Stimulated activated CD4-positive, alpha-beta T cell treated with anti-CD3 and anti-CD28 coated beads, Interleukin-15, amount 100 ng/mL, for 48 hours (primary cell): ENCODE measurements around the gene CACNA2D3.

Experiments
- DNase-seq, 2 donors: peaks; one replicate each; pipeline ENCODE4 v3.0.0-alpha.2; 2020; ENCODE audit warnings: low read depth in 2 of 2

The CACNA2D3 gene

DNA sequence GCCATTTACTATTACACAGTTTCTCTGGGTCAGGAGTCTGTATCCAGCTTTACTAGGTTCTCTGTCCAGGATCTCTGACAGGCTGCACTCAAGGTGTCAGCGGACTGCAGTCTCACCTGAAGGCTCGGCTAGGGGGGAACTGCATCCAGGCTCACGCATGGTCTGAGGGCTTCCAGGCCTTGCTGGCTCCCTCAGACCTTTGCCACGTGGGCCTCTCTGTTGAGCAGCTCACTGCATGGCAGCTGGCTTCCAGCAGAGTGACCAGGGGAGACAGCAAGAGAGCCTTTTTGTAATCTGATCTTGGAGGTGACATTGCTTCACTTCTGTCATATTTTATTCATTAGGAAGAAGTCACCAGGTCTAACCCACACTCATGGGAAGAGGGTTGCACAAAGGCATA, 152.3 kb downstream of the CACNA2D3 start:
- DNase-seq = no peak

DNA sequence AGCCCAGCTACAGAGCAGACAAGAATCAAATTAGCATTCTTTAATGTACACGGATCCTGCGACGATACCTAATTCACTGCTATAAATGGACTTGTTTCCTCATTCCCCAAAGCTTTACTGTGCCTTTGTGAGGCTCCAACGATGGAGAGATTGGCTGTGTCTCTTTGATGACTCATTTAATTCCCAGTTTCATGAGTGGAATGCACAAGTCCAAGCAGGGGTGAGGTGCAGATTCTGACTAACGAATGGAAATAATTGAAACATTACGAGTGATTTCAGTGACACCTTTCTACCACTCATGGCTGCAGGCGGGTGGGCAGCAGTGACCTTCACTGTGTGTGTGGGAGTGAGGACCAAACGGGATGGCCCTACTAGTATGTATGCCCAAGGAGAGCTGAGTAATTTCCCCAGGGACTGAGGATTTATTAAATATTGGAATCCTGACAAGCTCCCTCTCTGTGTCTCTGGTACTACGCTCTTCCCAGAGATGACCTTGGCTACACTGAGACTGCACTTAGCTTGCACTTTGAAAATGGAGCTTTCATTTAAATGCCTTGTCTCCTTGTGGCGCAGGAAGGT, 156.7 kb downstream of the CACNA2D3 start:
- no peak for DNase-seq

DNA sequence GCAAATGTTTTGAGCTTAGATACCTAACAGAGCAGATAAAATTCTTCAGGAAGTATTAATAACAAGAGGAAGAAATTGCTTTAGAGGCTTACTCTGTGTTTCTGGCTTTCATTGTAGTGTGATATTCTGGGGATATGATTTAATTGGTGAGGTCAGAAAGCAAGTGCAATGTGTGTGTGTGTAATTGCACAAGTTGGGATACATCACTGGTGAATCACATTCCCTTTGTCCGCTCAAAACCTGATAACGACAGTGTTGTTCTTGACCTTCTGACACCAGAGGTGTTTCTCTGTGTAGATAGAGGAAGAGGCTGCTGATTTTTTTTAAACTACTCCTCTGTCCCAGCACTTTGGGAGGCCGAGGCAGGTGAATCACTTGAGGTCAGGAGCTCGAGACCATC, 161.1 kb downstream of the CACNA2D3 start:
- no peak for DNase-seq

DNA sequence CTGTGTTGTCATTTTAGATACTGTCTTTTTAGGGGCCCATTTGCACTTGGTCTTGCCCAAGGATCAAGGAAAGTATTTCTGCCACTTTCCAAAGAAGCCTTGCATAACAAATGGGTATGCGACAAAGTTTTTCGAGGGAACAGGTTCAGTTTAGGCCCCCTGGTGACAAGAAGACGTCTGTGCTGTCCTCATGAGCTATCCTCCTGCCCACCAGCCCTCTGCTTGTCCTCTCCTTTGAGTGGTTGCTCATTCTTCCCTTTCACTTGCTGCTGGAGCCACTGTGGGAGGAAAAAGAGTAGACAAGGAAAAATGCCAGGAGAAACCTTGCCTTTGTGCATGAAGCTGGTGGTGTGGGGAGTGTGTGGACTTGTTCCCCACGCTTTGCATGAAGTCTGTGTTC, 171.9 kb downstream of the CACNA2D3 start:
- DNase-seq = no peak

DNA sequence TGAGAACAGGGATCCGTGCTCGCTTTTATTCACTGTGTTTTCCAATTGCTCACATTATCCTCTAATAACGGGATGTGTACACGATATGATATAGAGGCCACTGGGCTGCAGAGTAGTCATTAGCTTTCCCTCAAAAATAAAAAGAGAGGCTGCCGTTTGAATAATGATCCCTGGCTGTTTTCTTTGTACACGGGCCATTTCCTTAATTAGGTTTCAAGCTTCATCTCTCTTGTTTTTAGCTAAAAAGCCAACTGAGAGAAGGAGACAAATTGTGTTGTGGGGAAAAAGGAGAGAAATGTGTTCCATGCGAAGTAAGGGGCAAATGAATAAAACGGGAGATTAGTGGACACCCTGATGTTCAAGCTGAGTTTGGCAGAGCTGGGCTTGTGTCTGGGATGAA, 174.2 kb downstream of the CACNA2D3 start:
- no peak for DNase-seq

DNA sequence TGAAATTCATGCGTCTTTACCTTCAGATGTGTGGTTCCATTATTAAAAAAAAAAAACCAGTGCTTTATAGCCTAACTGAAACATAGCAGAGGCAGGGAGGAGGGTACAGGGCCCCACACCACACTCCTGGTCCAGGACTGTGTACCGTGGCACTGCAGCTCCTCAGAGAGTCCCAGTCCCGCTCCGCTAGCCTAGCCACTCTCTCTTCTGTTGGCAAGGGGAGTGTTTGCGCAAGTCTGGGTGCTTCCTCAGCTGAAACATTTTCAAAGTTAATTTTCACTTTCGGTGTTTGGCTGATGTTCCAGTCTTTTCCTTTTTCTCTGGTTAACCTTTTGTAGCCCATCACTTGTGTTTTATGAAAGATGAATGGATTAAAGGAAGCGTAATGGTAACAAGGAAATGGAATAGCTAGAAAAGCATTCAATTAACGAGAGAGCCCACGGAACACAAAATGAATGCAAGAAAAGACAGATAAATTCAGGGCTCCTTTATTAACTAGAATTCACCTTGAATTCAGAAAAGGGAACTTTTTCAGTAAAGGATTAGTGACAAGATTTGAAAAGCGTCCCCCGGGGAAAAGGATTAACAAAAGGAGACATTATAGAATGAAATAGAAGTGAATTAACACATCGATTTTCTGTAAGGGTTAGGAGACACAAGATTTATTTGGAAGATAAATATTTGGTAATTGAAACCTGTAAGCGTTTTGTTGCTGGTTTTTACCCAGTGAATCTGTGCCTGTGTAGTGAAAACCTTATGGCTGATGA, 177.0 kb downstream of the CACNA2D3 start:
- no peak for DNase-seq

DNA sequence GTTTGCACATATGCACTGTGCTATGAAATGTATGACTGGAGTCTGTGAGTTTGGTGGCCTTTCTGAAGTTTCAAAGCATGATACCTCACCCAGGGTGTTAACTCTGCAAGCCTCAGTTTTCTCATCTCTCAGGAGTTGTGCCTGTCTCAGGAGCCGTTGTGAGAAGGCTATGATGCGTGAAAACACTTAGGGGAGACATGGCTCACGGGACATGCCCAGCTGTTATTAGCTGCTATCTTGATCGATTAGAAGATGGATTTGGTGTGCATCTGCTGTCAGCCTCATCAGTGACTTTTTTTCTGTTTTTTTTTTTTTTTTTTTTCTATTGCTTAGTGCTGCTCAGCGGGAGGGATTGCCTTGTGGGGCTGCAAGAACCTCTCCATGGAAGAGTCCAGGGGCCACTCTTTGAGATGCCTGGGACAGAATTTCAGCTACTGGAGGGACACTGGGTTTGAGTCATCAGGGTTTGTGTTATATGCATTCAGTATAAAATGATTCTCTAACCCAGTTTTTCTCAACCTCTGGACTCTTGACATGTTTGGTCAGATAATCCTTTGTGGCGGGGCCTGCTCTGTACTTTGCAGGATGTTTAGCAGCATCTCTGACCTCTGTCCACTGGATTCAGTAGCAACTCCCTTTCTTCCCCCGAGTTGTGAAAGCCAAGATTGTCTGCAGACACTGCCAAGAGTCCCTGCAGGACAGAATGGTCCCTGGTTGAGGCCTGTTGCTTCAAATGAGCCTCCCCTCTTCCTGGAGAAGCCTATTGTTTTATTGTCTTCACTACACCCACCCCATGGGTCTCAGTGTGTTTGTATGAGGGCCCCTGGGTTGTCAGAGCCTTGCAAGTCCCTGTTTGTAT, 181.4 kb downstream of the CACNA2D3 start:
- DNase-seq = no peak

DNA sequence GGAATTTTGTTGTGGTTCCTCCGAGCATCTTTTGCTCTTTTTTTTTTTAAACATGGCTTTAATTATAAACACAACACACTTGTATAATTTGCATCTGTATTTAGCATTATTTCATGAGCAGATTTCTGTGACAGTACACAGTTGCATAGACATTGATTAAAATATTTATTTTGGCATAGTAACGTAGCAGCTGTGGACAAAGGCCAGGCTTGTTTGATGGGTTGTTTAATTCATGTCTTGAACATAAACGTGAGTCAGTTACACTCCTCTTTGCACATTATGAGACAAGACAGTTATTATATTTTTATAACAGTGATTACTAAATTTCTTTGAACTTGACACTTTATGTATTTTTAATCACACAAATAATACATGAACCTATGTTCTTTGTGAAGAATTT, 182.5 kb downstream of the CACNA2D3 start:
- no peak for DNase-seq

DNA sequence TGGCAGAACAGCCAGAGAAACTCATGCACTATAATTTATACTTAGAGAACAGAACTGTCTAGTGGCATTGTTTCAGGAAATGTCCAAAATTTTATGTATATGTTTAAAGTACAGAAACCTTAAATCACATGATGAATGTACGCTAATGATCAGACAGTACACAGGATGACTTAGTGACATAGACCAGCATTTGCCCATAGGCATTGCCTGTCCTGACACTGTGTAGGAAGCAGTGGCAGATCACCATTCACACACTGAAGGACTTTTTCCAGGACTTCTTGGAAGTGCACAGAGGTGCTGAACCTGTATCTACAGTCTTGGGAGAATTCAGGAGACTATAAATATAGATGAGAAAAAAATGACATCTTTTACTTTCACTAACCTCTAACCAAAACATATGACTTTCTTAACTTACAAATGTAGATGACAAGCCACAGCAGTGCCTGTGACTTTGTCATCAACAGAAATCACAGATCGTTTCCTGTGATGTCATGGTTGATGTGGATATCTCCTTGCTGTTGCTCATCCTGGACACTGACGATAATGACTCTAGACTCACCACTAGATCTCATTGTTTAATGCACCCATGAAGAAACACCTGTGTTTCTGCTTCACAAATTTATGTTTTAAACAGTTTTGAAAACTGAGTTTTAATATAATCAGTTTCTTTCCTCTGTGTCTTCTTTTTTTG, 183.2 kb downstream of the CACNA2D3 start:
- no peak for DNase-seq

DNA sequence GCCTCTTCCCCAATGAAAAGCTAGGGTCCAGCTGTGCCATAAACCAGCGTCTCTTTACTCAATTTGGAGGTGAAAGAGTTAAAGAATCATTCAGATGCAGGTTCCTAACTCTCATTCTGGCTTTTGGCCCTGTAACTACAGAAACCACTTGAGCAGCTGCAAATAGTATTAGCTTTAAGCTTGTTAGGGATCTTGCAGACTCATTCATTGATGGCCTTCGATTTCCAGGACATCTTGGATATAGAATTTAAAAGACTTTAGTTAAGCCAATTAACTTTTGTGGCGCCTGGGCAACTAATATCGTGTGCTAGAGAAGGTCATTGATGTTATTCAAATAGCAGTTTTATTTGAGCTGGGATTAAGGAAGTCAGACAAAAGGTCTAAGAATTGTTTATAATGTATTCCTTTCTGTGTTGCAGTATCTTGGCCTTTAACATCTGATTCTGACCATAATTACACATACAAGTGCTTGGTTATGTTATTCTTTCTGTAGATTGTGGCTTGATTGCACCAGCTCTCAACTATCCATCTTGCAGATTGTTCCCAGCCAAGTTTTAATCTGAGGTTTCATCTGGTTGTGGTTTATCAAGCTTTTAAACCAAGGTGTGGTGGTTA, 185.3 kb downstream of the CACNA2D3 start:
- DNase-seq = no peak

DNA sequence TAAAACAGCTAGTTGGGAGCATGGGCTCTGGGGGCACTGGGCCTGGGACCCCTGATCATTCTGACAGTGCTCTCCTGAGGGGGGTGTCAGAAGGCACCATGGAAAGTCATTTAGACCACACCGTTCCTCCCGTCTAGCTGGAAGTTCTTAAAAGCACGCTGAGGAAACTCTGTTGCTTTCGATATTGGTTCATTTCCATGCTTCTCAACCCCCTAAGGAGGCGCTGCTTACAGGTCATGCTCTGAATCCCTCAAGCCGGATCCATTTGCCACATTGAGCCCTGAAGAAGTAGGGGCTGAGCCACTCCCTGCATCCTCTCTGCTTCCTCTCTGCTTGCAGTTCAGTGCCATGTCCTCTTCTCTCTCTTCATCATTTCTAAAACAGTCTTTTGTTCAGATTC, 187.2 kb downstream of the CACNA2D3 start:
- no peak for DNase-seq

DNA sequence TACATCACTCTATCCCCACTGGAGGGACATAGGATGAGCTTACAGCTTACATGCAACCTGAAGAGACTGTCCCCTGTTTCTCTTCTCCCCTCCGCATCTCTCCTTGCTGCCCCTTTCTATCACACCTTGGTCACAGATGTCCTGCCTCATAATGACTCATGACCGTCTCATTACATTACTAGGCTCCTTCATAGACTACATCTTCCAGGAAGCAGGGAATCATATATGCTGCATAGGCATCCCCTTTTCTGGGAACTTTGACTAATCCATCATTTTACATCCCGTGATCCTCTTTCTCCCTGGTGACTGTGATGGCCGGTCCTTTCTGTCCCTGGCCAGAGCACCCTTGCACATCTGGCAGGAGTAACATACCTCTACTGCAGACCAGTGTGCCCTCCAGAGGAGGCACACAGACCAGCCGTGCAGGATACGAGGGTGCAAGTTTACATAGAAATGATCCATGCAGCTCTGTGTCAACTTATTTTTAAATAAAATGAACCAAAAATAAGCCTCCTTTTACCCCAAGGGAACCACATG, 188.9 kb downstream of the CACNA2D3 start:
- no peak for DNase-seq

DNA sequence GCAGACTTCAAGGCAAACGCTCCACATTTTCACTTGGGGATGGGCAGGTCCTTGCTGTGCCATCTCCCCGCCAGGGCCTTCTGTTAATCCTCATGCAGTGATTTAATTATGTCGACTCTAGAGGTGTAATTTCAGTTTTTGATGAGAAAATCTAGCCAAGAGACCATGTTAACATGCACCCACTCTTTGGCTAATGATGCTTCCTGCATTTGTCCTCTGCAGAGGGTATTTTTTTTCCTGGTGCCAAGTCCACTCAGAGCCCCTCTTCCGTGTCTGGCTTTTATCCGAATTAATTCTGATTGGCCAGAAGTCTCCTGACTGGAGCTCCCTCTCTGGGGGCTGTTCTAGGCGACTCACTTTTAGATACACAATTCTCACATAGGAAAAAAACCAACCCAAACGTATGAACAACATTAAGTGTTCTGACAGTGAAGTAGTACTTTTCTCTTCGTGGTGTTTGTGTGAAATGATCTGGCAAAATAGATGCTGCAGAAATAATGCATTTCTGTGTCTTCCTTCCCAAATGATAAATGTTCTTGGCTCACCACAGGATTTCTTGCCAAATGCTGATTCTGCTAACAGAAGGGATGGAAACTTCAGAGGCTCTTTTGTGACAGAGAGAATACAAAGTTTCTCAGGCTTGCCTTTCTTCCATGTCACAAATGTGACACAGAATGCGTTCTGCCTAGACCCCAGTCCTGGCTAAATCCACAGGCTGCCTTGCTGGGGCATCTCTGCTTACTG, 190.0 kb downstream of the CACNA2D3 start:
- DNase-seq = no peak

DNA sequence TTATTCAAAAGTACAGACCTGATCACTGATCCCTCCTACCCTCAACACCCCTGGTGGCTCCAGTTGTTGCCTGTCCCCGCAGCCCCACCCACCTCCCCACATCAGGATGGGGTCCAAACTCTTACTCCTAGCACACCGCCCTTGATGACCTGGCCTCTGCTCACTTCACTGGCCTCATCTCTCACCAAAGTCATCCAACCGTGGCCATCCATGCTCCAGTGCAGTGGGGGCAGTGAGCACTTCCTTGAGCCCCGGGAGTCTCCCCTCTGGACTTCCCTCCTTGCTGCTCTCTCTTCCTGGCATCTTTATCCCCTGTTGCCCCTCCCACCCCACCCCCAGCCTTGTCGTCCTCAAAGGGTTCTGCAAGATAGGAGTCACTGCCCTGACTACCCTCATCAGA, 191.1 kb downstream of the CACNA2D3 start:
- DNase-seq = no peak

DNA sequence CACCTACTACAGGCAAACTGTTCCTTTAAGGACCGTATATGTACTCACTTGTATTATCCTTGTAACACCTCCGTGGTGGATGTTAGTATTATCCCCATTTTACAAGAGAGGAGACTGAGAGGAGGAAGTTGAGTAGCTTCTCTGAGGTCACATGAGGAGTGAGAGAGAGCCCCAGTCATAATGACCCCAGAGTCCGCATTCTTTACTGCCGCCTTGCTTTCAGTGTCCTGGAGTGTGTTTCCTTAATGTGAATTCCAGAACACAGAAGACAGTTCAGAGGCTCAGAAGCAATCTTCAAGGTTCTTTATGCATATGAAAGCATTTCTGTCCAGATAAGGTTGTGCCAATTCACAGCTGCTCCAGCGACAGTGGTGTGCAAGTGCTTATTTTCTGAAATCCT, 199.2 kb downstream of the CACNA2D3 start:
- no peak for DNase-seq

DNA sequence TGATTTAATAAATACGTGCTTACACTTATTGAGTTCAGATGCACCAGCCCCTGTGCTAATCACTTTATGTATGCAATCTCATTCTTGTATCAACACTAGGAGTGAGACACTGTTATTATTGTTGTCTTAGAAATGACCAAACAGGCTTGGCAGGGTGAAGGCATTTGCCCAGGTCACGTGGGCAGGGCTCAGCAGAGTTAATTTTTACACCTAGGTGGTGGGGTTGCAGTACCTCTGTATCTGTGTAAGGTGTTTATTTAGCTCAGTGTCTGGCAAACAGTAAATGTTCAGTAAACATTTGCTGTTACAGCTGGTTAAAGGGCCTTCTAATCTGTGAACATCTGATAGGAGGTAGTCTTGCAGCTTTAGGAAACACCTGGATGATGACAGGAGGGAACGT, 200.0 kb downstream of the CACNA2D3 start:
- DNase-seq = no peak

DNA sequence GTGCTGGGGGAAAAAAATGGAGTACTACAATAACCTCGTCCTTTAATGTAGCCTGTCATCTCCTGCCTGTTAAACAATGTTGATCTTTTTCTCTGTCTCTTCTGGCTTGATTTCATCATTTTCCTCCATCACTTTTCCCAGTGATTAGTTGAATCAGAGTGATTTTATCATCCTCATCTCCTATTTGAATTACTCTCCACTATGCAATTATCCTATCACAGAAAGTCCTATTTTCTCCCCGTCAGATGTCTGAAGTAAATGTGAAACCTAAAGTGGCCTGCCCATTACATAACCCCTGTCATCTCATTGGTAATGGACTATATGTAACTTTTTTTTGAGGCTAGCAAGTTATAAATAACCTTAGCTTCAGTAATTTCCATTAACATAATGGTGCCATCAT, 201.8 kb downstream of the CACNA2D3 start:
- no peak for DNase-seq

DNA sequence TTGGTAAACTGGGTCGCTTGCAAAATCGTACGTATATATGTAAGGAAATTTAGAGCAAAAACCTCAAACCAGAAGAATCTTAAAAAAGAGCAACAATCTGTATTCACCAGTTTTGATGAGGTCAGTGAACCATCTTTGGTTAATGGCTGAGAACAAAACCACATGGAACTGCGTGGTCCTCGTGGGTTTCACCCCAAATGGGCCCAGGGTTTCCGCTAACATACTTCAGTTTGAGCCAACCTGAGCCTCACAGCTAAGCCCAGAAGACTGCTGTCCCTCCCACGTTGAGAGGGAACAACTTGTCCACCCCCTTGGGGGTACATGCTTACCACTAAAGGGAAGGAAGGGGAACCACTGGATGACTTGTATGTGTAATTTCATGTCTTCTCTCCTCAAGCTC, 204.6 kb downstream of the CACNA2D3 start:
- no peak for DNase-seq

DNA sequence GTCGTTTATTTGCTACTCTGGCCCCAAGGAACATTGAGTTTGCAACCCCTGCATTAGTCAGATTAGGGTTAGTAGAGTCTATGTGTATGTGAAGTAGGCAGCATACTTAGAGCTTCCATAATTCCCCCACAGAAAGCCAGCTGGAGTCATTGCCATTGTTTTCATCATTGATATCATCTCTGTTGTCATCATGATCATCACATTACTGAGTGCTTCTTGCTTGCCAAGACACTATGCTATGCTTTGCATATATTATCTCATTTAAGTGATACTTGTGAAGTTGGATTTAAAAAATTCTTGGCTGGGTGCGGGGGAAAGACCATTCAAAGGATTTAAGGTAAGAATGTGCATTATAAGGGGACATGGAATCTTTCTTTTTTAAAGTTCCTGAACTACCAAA, 209.0 kb downstream of the CACNA2D3 start:
- no peak for DNase-seq

DNA sequence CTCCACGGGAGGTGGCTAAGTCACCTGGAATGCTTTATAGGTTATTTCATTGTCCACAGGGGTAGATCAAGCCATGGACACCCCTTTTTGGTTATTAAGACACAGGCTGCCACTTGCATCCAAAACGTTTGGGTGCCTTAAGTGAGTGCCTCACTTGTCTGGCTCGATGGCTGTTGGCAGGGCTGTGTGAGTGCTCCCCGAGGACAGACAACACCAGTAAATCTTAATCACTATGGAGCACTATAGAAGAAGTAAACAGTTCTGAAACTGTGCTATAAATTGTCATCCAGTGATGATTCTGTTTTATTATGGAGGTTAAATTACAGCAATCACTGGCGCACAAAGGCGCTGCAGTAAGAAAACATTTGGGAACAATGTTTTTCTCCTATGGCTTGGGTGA, 215.5 kb downstream of the CACNA2D3 start:
- DNase-seq = no peak

DNA sequence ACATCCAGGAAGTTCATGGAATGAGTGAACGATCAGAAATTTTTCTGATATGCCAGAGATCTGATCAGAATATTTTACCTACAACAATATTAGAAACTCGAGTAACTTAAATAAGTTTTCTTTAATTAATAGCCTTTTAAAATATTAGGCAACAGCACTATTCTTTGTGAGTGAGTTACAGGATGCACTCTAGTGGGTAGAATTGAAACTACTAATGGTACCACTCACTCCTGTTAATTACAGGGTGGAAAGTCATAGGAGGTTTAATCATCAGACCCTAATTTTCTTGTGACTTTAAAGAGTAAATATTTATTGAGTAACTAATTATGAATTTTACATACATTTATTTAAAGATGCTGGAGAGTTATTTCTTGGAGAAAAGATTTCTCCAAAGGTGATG, 217.3 kb downstream of the CACNA2D3 start:
- no peak for DNase-seq
